WI38 (cell line): ENCODE results near the gene TJP3.

Source experiments
- H3K4me3 ChIP-seq: 2 replicates; pipeline ENCODE4 v1.5.1; 2011; ENCODE audit warnings: low read depth, mild to moderate bottlenecking, control low read depth, low read length
- CTCF ChIP-seq: IDR thresholded peaks from 2 replicates; pipeline ENCODE4 v1.5.1; 2012; ENCODE audit warnings: low read depth, mild to moderate bottlenecking, control low read depth, low read length

TJP3 gene

GRCh38 chr19:3690551-3691371, 17.4 kb upstream of the TJP3 start:
- H3K4me3 ChIP-seq, result no peak overlapping the region
- TF ChIP-seq CTCF, result no peak

GRCh38 chr19:3691372-3691716, 16.8 kb upstream of the TJP3 start:
- no peak for TF ChIP-seq CTCF
- H3K4me3 ChIP-seq, result no peak overlapping the region

DNA sequence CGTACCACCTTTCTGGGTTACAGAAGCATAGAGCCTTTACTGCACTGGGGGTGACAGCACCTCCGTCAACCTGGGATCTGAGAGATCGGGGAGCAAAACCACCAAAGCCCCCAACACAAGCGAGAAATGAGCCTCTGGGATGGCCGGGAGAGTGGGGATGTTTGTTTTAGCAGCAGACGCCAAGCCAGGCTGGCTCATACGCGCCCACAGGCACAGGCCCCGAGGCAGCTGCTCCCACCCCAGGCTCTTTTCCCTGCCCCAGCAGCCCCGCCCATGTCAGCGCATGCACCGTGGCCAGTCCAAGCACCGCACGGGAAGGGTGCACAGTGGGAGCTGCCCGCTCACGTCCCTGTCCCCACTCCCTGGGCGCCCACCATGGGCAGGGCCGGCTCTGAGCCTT, 16.5 kb upstream of the TJP3 start:
- no peak for TF ChIP-seq CTCF
- no peak overlapping the region for H3K4me3 ChIP-seq

DNA sequence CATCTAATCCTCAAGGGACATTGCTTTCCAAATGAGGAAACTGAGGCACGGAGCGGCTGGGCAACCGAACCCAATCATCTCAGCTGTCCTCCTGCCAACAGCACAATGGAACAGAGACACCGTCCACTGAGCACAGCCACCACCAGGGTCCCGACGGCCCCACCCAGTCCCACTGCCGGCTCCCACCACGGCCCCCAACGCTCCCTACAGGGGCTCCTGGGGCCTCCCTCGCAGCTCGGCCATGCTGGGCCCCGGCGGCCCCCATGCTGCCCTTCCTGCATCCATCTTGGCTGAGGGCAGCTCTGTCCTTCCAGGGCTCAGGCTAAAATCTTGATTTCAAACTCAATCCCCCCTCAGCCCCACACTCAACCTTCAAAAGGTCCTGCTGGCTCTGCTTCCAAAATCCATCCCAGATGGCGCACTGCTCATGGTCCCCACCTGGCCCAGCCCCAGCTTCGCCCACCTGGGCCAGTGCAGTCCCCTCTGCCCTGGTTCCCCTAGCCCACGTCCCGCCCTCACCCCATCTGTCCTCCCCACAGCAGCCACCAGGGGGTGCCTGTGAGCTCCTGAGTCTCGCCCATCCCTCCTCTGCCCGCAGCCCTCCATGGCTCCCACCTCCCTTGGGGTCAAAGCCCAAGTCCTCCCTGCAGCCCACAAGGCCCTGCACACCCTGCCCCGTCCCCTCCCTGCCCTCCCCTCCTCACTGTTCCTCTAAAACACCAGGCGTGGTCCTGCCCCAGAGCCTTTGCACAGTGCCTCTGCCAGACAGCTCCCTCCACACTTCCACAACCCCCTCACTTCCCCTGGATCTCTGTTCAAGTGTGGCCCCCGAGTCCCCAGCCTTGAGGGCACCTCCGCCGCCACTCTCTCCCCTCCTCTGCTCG, 15.8 kb upstream of the TJP3 start:
- peak; percentile 49 for TF ChIP-seq CTCF
- no peak overlapping the region for H3K4me3 ChIP-seq

GRCh38 chr19:3693025-3693925, 14.9 kb upstream of the TJP3 start:
- no peak for TF ChIP-seq CTCF
- no peak overlapping the region for H3K4me3 ChIP-seq

GRCh38 chr19:3694361-3695123, 13.6 kb upstream of the TJP3 start:
- no peak overlapping the region for H3K4me3 ChIP-seq
- no peak for TF ChIP-seq CTCF
